ENCODE data around the gene CAMTA1. TPM values are rescaled to one million over a fixed set of nuclear protein-coding genes. Genes with fewer than 3 reads are reported as not detected.

Gene CAMTA1
- total RNA-seq, 1 donor from 2014 or later = 38.1 TPM

- Histone ChIP-seq H3K4me3 (ENCODE audit: low read length in 3 of 3) (no peak overlapping the region), H3K4me1 (ENCODE audit: control insufficient read depth in 3 of 3, insufficient read depth in 3 of 3, low read length in 3 of 3) (peaks cover 0 to 2% (median 0%) of the 10 kb centered on the region in 3 donors), H3K9ac (ENCODE audit: low read depth in 1 of 3, low read length in 3 of 3) (no peak overlapping the region), H3K27me3 (ENCODE audit: control insufficient read depth in 3 of 3, insufficient read depth in 3 of 3, low read length in 3 of 3) (no peaks in the 10 kb centered on the region), H3K27ac (ENCODE audit: low read depth, low read length) (no peak overlapping the region), H3K36me3 (ENCODE audit: control insufficient read depth in 3 of 3, insufficient read depth in 3 of 3, low read length in 3 of 3) (no peaks in the 10 kb centered on the region), H3K9me3 (ENCODE audit: control insufficient read depth in 3 of 3, low read length in 3 of 3) (peaks cover 0 to 2% (median 0%) of the 10 kb centered on the region in 3 donors)
Observed at GRCh38 chr1:6776895-6777294, 8.4 kb upstream of the CAMTA1 start.

DNA sequence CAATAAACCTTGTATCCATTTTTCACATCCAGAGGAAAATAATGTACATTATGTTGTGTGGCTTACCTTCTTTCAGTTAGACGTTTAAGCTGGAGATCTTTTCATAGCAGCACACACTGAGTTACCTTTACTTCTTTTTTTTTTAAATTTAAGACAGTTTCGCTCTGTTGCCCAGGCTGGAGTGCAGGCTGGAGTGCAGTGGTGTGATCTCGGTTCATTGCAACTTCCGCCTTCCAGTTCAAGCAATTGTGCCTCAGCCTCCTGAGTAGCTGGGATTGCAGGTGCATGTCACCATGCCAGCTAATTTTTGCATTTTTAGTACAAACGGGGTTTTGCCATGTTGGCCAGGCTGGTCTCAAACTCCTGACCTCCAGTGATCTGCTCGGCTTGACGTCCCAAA is 7.4 kb upstream of the CAMTA1 start:
- Histone ChIP-seq H3K4me3 (ENCODE audit: low read length in 3 of 3) (no peak overlapping the region), H3K27ac (ENCODE audit: low read depth, low read length) (no peak overlapping the region), H3K9me3 (ENCODE audit: control insufficient read depth in 3 of 3, low read length in 3 of 3) (peaks cover 0 to 2% (median 0%) of the 10 kb centered on the region in 3 donors), H3K36me3 (ENCODE audit: control insufficient read depth in 3 of 3, insufficient read depth in 3 of 3, low read length in 3 of 3) (no peaks in the 10 kb centered on the region), H3K27me3 (ENCODE audit: control insufficient read depth in 3 of 3, insufficient read depth in 3 of 3, low read length in 3 of 3) (no peaks in the 10 kb centered on the region), H3K9ac (ENCODE audit: low read depth in 1 of 3, low read length in 3 of 3) (no peak overlapping the region), H3K4me1 (ENCODE audit: control insufficient read depth in 3 of 3, insufficient read depth in 3 of 3, low read length in 3 of 3) (peaks cover 0 to 4% (median 2%) of the 10 kb centered on the region in 3 donors)

DNA sequence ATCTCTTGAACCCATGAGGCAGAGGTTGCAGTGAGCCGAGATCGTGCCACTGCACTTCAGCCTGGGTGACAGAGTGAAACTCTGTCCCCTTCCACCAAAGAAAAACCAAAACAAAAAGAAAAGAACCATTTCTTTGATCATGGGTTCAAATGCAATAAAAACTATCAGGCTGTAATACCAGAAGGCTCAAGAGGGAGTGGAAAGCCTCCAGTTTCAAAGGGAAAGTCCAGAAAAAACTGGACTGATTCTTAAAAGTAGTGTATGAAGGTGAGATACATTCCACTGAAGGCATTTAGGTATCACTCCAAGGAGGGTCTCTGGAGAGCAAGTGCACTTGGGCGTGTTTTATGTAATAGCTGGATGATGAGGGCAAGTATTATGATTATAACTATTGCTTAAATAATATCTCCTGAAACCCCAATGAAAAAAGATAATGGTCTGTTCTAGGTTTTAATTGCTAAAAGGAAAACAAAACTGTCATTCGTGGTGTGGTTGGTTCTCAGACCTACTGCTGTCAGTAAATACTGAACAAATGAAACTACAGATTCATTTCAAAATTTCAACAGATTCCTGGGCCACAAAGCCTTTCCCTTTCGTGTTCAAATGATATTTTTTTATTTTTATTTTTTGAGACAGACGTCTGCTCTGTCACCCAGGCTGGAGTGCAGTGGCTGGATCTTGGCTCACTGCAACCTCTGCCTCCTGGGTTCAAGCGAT is 6.0 kb upstream of the CAMTA1 start:
- Histone ChIP-seq H3K4me3 (ENCODE audit: low read length in 3 of 3) (no peak overlapping the region), H3K27me3 (ENCODE audit: control insufficient read depth in 3 of 3, insufficient read depth in 3 of 3, low read length in 3 of 3) (no peaks in the 10 kb centered on the region), H3K9me3 (ENCODE audit: control insufficient read depth in 3 of 3, low read length in 3 of 3) (peaks cover 0 to 2% (median 0%) of the 10 kb centered on the region in 3 donors), H3K4me1 (ENCODE audit: control insufficient read depth in 3 of 3, insufficient read depth in 3 of 3, low read length in 3 of 3) (peaks cover 4 to 7% (median 5%) of the 10 kb centered on the region in 3 donors), H3K27ac (ENCODE audit: low read depth, low read length) (no peak overlapping the region), H3K36me3 (ENCODE audit: control insufficient read depth in 3 of 3, insufficient read depth in 3 of 3, low read length in 3 of 3) (no peaks in the 10 kb centered on the region), H3K9ac (ENCODE audit: low read depth in 1 of 3, low read length in 3 of 3) (no peak overlapping the region)

DNA sequence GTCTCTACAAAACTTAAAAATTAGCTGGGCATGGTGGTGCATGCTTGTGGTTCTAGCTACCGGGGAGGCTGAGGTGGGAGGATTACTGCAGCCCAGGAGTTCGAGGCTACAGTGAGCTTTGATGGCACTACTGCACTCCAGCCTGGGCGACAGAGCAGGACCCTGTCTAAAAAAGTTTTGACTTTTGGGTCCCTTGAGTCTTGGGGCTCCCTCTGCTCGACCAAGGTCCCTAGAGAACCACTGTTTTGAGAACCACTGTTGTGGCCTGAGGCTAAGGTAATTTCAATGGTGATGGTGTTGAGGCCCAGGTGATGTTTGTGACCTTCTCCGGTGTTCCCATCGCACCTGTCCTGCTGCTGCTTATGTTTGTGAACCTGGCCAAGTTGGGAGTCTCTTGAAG is 3.1 kb upstream of the CAMTA1 start:
- H3K9me3 ChIP-seq (ENCODE audit: control insufficient read depth in 3 of 3, low read length in 3 of 3) = no peaks in the 10 kb centered on the region
- H3K27me3 ChIP-seq (ENCODE audit: control insufficient read depth in 3 of 3, insufficient read depth in 3 of 3, low read length in 3 of 3) = no peaks in the 10 kb centered on the region

GRCh38 chr1:6783221-6783620 is 2.0 kb upstream of the CAMTA1 start:
- Histone ChIP-seq H3K27ac (ENCODE audit: low read depth, low read length) (peak overlapping the region; percentile 99), H3K4me1 (ENCODE audit: control insufficient read depth in 3 of 3, insufficient read depth in 3 of 3, low read length in 3 of 3) (peaks cover 11 to 19% (median 18%) of the 10 kb centered on the region in 3 donors), H3K27me3 (ENCODE audit: control insufficient read depth in 3 of 3, insufficient read depth in 3 of 3, low read length in 3 of 3) (no peaks in the 10 kb centered on the region), H3K36me3 (ENCODE audit: control insufficient read depth in 3 of 3, insufficient read depth in 3 of 3, low read length in 3 of 3) (peaks cover 0 to 4% (median 0%) of the 10 kb centered on the region in 3 donors), H3K9me3 (ENCODE audit: control insufficient read depth in 3 of 3, low read length in 3 of 3) (no peaks in the 10 kb centered on the region), H3K4me3 (ENCODE audit: low read length in 3 of 3) (peak overlapping the region in 2 of 3 donors; percentile 15 to 90), H3K9ac (ENCODE audit: low read depth in 1 of 3, low read length in 3 of 3) (peak overlapping the region in 1 of 3 donors; percentile 95)

More for the DNA sequence above, 3.1 kb upstream of the CAMTA1 start:
- H3K9ac ChIP-seq (ENCODE audit: low read depth in 1 of 3, low read length in 3 of 3) = no peak overlapping the region
- no peaks in the 10 kb centered on the region for H3K36me3 ChIP-seq (ENCODE audit: control insufficient read depth in 3 of 3, insufficient read depth in 3 of 3, low read length in 3 of 3)
- H3K4me3 ChIP-seq (ENCODE audit: low read length in 3 of 3) = no peak overlapping the region
- peaks cover 11 to 18% (median 16%) of the 10 kb centered on the region in 3 donors for H3K4me1 ChIP-seq (ENCODE audit: control insufficient read depth in 3 of 3, insufficient read depth in 3 of 3, low read length in 3 of 3)
- no peak overlapping the region for H3K27ac ChIP-seq (ENCODE audit: low read depth, low read length)

- H3K36me3 ChIP-seq (ENCODE audit: control insufficient read depth in 3 of 3, insufficient read depth in 3 of 3, low read length in 3 of 3) = peaks cover 0 to 4% (median 0%) of the 10 kb centered on the region in 3 donors
- H3K9me3 ChIP-seq (ENCODE audit: control insufficient read depth in 3 of 3, low read length in 3 of 3) = no peaks in the 10 kb centered on the region
- H3K4me1 ChIP-seq (ENCODE audit: control insufficient read depth in 3 of 3, insufficient read depth in 3 of 3, low read length in 3 of 3) = peaks cover 16 to 22% (median 18%) of the 10 kb centered on the region in 3 donors
- no peaks in the 10 kb centered on the region for H3K27me3 ChIP-seq (ENCODE audit: control insufficient read depth in 3 of 3, insufficient read depth in 3 of 3, low read length in 3 of 3)
- H3K9ac ChIP-seq (ENCODE audit: low read depth in 1 of 3, low read length in 3 of 3) = peak overlapping the region; percentile 92 to 96 (median 95)
- peak overlapping the region; percentile 72 to 90 (median 73) for H3K4me3 ChIP-seq (ENCODE audit: low read length in 3 of 3)
- peak overlapping the region; percentile 99 for H3K27ac ChIP-seq (ENCODE audit: low read depth, low read length)
Observed at GRCh38 chr1:6783936-6784559, 1.2 kb upstream of the CAMTA1 start.

GRCh38 chr1:6784560-6785317 is 515 bp upstream of the CAMTA1 start:
- Histone ChIP-seq H3K4me3 (ENCODE audit: low read length in 3 of 3) (peak overlapping the region; percentile 72 to 90 (median 73)), H3K27me3 (ENCODE audit: control insufficient read depth in 3 of 3, insufficient read depth in 3 of 3, low read length in 3 of 3) (no peaks in the 10 kb centered on the region), H3K4me1 (ENCODE audit: control insufficient read depth in 3 of 3, insufficient read depth in 3 of 3, low read length in 3 of 3) (peaks cover 16 to 22% (median 18%) of the 10 kb centered on the region in 3 donors), H3K9me3 (ENCODE audit: control insufficient read depth in 3 of 3, low read length in 3 of 3) (no peaks in the 10 kb centered on the region), H3K27ac (ENCODE audit: low read depth, low read length) (peak overlapping the region; percentile 99), H3K36me3 (ENCODE audit: control insufficient read depth in 3 of 3, insufficient read depth in 3 of 3, low read length in 3 of 3) (peaks cover 0 to 4% (median 0%) of the 10 kb centered on the region in 3 donors), H3K9ac (ENCODE audit: low read depth in 1 of 3, low read length in 3 of 3) (peak overlapping the region; percentile 92 to 96 (median 95))

DNA sequence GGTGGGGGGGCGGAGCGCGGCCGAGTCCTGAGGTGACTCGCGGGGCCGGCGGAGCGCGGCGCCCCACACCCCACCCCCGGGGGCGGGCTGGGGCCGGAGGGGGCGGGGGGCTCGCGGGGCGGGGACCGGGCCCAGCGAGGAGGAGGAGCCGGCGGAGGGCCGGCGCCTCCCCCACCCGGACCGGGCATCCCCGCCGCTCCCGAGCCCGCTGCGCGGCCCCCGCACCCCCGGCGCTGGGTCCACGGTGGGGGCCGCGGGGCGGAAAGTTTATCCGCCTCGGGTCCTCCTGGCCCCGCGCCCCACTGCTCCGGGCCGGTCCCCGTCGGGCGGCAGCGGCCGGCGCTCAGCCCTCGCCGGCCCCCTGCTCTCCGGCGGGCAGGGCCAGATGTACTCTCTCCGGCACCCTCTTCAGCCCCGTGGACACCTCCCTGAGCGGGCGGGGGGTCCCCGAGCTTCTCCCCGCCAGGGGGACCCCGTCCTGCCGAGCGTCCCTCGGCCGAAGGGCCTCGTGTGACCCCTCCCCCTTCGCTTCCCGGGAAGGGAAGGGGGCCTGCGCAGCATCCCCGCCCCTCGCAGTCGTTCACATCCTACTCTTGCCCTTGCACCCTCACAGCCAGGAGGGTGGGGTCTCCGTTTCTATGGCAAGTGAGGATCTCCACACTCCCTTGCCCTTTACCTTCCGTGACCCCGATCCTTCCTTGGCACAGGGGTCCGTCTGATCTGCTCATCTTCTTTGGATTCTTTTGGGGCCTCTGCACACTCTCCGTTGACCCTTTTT is 663 bp downstream of the CAMTA1 start:
- Histone ChIP-seq H3K9ac (ENCODE audit: low read depth in 1 of 3, low read length in 3 of 3) (peak overlapping the region; percentile 36 to 83 (median 66)), H3K27me3 (ENCODE audit: control insufficient read depth in 3 of 3, insufficient read depth in 3 of 3, low read length in 3 of 3) (no peaks in the 10 kb centered on the region), H3K4me3 (ENCODE audit: low read length in 3 of 3) (peak overlapping the region; percentile 65 to 79 (median 68)), H3K9me3 (ENCODE audit: control insufficient read depth in 3 of 3, low read length in 3 of 3) (no peaks in the 10 kb centered on the region), H3K4me1 (ENCODE audit: control insufficient read depth in 3 of 3, insufficient read depth in 3 of 3, low read length in 3 of 3) (peaks cover 16 to 22% (median 18%) of the 10 kb centered on the region in 3 donors), H3K36me3 (ENCODE audit: control insufficient read depth in 3 of 3, insufficient read depth in 3 of 3, low read length in 3 of 3) (peaks cover 0 to 4% (median 0%) of the 10 kb centered on the region in 3 donors), H3K27ac (ENCODE audit: low read depth, low read length) (peak overlapping the region; percentile 70)

DNA sequence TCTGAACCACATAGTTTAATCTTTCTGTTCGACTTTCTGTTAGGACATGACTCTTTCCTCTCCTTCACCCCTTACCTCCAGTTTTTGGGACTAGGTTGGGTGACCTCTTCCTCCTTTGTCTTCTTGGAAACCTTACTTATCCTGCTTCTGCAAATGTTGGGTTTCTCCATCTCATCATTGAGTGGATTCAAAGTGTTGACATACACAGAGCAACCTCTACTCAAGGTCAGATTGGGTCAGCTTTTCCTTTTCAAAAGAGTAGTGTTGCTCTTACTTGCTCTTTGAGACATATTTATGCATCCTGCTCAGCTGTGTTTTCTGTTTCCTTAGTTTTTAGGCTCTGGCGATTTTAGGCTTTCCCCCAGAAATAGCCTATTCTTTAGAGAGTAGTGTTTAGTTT is 3.7 kb downstream of the CAMTA1 start:
- no peaks in the 10 kb centered on the region for H3K9me3 ChIP-seq (ENCODE audit: control insufficient read depth in 3 of 3, low read length in 3 of 3)
- peaks cover 15 to 21% (median 17%) of the 10 kb centered on the region in 3 donors for H3K4me1 ChIP-seq (ENCODE audit: control insufficient read depth in 3 of 3, insufficient read depth in 3 of 3, low read length in 3 of 3)
- no peaks in the 10 kb centered on the region for H3K27me3 ChIP-seq (ENCODE audit: control insufficient read depth in 3 of 3, insufficient read depth in 3 of 3, low read length in 3 of 3)
- H3K4me3 ChIP-seq (ENCODE audit: low read length in 3 of 3) = no peak overlapping the region
- H3K27ac ChIP-seq (ENCODE audit: low read depth, low read length) = no peak overlapping the region
- peaks cover 0 to 4% (median 0%) of the 10 kb centered on the region in 3 donors for H3K36me3 ChIP-seq (ENCODE audit: control insufficient read depth in 3 of 3, insufficient read depth in 3 of 3, low read length in 3 of 3)
- H3K9ac ChIP-seq (ENCODE audit: low read depth in 1 of 3, low read length in 3 of 3) = no peak overlapping the region
